Suppressor macrophage treated with lipopolysaccharide for 4 hours (primary cell): ENCODE data around the gene SHCBP1.
"Not testable (repeated sequence)": the region's sequence is repeated elsewhere in the genome, so short reads cannot be mapped to it uniquely, and the experiment has no call there.

ENCODE experiments used
- DNase-seq: peaks from one replicate; pipeline ENCODE4 v3.0.0-alpha.2; 2020

Gene SHCBP1, protein sequence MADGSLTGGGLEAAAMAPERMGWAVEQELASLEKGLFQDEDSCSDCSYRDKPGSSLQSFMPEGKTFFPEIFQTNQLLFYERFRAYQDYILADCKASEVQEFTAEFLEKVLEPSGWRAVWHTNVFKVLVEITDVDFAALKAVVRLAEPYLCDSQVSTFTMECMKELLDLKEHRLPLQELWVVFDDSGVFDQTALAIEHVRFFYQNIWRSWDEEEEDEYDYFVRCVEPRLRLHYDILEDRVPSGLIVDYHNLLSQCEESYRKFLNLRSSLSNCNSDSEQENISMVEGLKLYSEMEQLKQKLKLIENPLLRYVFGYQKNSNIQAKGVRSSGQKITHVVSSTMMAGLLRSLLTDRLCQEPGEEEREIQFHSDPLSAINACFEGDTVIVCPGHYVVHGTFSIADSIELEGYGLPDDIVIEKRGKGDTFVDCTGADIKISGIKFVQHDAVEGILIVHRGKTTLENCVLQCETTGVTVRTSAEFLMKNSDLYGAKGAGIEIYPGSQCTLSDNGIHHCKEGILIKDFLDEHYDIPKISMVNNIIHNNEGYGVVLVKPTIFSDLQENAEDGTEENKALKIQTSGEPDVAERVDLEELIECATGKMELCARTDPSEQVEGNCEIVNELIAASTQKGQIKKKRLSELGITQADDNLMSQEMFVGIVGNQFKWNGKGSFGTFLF

DNA sequence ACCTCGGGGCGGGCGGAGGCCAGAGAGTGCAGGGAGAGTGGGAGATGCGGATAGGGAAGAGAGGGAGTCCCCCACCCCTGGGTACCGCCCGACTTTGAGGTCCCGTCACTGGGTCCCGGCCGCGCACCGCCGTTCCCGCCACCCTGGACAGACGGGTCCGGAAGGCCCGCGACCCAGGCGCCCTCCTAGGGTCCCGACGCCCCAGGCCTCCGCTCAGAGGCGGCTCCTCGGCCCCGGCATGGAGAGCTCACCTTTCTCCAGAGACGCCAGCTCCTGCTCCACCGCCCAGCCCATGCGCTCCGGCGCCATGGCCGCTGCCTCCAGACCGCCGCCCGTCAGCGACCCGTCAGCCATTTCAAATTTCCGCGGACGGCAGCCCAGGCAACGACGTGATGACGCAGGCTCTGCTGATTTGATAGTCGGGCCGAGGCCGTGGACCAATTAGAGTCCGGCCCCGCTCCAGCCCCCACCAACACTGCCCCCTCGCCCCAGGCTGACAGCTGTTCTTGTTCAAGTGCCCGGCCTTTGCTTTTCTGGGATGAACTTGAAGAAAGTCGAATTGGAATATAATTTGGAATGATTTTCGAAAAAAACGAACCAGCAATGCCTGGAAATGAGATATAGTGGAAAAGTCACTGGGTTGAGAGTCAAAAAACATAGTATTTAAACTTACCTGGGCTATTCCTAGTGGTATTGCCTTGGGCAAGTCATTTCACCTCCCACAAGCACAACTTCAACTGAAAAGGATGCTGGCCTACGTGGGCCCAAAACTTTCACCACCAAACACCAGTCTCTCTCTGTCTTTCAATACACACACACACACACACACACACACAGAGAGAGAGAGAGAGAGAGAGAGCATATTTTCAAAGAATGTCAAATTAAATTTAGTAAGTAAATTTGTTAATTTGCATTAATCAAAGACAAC lies at the start of gene SHCBP1:
Gene SHCBP1, minus strand, starts transcription at position 374 of the 928 bp plus-strand sequence. Its CDS starts 20 bp downstream, at position 354.
- DNase-seq = peak; percentile 84

DNA sequence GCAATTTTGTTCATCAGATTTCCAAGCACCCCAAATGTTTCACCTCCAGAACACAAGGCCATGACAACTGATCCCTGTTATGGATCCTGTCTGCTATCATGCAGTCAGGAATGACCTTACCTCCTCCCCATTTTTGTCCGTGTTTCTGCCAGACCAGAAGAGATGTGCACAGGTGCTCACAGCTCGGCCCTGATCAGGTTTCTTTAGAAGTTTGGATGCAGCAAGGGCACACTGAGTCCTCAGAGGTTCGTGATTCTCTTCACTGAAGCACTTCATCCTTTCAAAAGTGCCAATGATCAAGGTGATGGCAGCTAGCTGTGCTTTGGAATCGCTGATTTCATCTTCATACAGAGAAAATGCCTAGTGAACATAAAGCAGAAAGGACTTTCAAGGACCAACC lies 40.9 kb upstream of the SHCBP1 start:
- no peak for DNase-seq

DNA sequence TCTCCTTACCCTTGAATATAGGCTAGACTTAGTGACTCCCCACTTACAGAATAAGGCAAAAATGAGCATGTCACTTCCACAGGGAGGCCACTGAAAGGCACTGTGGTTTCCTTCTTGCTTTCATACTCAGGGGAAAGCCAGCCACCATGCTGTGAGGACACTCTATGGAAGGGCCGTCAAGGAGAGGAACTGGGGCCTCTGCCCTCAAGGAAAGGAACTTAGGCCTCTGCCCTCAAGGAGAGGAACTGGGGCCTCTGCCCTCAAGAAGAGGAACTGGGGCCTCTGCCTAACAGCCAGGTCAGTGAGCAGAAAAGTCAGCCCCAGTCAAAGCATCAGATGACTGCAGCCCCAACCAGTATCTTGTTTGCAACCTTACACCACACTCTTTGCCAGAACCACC lies 37.7 kb upstream of the SHCBP1 start:
- DNase-seq = peak; percentile 90

DNA sequence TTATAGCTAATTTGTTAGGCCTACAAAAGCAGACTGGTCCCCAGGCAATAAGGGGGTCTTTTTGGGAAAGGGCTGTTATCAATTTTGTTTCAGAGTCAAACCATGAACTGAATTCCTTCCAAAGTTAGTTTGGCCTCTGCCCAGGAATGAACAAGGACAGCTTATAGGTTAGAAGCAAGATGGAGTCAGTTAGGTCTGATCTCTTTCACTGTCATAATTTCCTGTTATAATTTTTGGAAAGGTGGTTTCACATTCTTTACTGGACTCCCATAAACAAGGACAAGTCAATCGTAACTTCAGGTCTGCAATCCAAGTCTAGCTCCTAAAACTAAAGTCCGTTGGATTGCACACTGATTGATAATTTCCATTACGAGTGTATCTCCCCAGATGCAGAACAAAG lies 30.1 kb upstream of the SHCBP1 start:
- no peak for DNase-seq

DNA sequence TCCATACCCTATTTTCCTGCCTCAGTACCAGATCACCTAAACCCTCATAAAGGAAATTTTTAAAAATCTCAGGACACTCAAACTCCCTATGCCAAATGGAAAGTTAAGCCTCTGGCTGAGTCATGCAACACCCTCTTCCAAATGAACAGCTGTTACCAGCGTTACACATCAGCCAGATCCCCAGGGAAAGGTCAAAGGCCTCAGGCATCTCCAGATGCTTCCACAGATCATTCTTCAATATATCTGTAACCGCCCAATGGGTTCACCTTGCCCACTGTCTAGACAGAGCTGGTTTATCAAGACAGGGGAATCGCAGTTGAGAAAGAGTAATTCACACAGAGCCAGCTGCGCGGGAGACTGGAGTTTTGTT lies 29.1 kb upstream of the SHCBP1 start:
- DNase-seq = no peak

DNA sequence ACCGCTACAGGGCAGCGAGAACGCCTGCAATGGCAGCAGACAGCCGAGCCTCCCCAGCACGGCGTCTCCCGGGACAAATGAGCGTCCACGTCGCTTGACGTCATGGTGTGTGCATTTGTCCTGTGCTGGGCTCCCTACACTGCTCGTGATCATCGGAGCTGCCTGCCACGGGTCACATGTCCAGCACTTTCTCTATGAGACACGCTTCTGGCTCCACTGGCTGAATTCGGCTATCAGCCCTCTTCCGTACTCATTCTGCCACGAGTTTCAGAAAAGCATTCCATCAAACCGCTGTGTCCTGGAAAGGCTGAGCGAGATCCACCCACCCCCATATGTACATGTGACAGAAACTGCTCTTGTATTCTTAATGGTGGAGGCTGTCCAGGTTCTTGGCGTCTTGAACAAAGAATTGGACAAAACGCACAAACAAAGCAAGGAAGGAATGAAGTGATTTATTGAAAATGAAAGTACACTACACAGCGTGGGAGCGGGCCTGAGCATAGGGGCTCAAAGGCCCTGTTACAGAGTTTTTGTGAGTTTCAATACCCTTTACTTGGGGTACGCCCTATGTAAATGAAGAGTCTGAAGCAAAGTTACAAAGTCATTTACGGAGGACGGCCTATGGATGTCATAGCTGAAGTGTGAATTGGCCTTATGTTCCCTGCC lies 28.5 kb upstream of the SHCBP1 start:
- no peak for DNase-seq

DNA sequence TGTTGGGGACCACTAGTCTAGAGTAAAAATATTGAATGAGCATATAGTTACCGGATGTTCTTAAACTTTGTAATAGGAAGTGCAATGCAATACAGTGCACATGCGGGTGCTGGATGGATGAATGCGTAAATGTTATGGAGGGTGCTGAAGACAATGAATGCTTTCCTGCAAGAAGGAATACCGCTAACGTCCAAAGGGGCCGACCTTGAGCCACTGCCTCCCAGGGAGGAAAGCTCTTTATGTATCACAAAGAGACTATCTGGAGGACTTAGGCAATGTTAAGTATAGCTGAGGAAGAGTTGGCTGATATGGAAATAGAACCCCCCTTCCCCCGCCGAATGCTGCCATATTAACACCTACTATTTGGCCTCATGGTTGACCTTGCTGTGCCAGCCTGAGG lies 27.5 kb upstream of the SHCBP1 start:
- DNase-seq = no peak

DNA sequence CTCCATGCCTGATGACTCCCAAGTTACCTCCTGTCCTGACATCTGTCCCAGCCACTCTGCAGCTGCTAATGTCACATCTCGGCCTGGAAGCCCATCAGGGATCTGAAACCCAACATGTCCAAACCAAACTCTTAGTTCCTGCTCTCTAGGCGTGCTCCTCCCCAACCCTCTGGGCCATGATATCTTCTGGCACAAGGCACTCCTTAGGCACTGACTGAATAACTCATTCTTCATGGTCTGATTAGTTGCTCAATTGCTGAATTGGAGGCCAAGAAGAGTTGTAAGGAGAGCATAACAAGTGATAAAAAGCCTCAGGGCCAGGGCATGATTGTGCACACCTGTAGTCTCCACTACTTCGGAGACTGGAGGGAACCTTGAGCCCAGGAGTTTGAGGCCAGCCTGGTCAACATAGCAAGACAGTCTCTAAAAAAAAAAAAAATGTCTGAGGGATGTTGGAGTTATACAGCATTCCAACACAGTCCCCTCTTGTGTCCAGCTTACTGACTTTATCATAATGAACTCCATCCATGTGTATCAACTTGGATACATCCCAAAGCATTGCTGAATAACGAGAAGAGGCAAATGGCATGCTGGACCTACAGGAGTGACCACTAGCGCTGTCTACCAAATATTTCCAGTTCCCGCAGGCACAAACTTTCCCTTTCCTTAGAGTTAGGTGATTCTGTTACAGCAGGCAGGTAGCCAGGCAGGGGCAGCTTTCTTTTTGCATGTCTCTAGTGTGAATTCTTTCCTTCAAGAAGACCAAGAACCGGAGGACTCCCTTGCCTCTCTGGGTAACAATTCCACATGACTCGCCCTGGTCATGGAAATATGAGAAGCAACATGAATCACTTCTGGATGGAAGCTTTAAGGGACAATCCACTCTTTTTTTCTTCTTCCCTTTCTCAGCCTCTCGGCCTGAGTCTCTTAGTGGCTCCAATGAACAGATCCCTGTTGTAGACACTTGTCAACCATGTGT lies 18.1 kb upstream of the SHCBP1 start:
- DNase-seq = no peak

DNA sequence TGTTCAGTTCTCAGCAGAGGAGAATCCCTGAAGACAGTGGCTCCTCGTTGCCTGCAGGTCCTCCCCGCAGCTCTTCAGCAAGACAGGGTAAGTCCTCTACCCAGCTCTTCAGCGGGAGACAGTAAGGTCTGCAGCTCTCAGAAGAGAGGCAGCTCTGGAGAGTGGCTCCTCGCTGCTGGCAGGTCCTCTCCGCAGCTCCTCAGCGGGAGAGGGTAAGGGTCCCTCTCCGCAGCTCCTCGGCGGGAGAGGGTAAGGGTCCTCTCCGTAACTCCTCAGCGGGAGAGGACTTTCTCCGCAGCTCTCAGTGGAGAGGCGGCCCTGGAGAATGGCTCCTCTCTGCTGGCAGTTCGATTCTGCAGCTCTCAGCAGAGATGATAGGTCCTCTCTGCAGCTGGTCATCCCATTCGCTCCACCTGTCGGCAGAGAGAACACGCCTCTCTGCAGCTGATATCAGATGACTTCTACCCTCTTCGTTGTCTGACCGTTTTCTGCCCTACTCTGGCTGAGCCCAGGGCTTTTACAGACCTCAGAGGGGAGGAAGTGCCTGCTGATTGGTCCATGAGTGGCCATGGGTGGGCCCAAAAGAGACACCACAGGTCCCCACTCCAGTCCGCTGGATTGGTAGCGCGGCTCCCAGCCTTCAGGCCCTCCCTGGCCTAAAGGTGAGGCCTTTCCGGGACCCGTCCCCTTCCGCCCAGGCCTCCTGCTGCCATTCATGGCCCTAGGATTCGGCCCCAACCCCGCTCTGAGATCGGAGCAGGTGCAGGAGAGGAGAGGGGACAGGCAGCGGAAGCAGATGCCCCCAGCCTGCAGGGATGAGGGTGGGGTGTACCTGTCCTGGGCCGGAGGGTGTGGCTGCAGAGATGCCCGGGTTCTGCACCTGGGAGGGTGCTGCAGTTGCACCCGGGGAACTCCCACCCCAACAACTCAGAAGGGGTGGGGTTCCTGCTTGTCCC lies 11.9 kb upstream of the SHCBP1 start:
- DNase-seq = no peak

DNA sequence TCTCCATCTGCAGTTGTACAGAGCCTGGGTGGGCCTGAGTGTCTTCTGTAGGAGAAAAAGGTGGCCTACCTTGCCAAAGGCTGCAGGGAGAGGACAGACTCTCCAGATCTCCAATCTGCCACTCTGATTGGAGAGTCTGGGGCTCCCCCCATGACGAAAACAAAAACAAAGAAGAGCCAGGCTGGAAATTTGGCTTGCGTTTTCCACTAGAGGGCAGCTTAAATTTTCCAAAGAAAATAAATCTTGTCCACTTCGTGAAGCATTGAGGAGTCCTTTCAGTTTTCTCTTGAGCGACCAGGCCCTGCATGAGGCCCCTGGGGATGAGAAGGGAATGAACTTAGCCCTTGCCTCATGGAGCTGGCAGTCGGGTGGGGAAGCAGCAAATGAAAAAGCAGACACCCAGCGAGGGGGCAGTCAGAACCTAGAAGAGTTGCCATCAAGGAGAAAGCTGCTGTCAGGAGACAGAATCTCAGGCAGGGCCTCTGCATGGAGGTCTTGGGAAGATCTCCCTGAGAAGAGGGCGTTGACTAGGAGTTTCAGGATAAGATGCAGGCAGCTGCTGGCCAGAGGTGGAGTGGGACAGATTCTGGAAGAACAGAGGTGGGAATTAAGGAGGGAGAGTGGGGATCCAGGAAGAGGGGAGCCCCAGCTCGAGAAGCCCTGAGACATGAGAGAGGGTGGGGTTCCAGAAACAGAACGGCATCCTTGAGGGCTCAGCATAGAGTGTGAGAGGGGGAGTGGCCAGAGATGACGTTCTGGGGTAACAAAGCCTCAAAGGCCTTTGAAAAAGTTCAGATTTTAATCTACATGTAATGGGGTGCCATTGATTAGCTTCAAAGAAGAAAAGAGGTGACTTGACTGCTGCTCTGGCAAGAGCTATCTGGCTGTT lies 8.4 kb upstream of the SHCBP1 start:
- peak; percentile 14 for DNase-seq

DNA sequence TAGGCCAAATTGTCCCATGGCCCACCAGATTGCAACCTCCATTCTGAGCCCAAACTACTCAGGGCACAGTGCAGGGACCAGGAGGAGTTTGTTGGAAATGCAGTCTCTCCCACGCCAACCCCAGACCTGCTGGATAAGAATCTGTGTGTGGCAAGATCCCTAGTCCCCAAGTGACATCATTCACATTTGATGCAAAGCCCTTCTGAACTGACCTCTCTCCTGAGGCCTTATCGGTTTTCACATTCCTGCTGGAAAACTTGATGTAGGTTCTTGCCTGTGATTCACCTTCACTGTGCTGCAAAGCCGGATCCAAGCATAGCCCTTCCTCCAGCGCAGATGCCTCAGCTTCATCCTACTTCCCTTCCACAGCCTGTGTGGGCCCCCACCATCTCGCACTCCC lies 6.6 kb upstream of the SHCBP1 start:
- DNase-seq = no peak

DNA sequence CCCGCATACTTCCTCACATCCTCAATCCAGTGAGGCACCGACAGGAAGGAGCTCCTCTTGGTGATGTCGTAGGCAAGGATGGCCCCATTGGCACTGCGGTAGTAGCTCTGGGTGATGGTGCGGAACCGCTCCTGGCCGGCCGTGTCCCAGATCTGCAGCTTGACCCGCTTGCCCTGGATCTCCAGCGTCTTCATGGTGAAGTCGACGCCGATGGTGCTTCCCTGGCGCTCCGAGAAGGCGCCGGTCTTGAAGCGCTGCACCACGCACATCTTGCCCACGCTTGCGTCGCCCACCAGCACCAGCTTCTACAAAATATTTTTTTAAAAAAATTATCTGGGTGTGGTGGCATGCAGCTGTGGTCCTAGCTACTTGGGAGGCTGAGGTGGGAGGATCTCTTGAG lies 5.5 kb upstream of the SHCBP1 start:
- not testable (repeated sequence) for DNase-seq

DNA sequence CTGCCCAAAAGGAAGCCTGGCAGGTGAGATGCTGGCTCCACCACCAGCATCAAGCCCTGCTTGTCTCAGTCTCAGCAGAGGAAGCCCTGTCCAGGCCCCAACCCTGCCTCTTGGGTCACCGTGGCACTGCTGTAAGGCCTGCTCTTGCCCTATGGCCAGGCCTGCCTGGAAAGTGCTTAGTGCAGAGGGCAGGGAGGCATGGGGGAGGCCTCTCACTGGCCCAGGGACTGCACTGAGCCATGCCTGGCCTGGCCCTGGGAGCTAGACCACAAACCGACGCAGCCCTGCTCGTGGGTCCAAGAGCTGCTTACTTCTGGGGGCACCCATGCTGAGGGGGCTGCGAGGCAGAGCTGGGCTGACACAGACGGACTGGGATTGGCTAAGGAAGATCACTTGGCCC lies 3.7 kb upstream of the SHCBP1 start:
- not testable (repeated sequence) for DNase-seq

DNA sequence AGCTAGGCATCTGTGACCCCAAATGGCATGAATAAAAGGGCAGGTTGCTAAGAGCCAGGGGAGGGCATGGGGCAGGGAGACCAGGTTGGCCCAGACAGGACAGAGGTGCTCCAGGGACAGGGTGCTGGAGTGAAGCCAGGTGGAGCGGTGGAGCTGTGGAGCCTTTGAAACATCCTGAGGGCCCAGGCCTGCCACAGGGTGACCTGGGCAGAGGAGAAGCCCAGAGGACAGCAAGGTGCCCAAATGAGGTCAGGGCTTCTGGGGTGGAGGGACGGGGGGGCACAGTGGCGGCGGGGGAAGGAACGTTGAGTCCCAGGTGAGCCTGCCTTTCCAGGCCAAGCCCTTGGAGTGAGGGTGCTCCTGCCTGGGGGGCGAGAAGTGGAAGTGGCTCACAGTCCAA lies 2.5 kb upstream of the SHCBP1 start:
- not testable (repeated sequence) for DNase-seq

DNA sequence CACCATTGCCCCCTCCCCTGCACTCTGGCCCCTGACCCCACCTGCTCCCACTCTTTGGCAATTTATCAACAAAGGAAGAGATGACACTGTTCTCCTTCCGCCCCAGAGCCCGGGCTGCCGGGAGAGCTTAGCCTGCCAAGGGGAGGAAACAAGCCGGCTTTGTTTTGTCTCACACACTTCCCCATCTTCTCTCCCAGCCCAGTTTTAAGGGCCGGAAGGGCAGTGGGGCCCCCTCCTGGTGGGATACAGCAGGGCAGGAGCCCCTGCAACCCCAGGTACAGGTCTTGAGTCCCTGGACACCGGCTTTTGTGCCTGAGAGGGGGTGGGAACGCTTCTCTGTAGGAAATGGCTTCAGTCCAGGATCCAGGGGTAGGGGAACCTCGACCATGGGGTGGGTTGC lies 2.1 kb upstream of the SHCBP1 start:
- not testable (repeated sequence) for DNase-seq

DNA sequence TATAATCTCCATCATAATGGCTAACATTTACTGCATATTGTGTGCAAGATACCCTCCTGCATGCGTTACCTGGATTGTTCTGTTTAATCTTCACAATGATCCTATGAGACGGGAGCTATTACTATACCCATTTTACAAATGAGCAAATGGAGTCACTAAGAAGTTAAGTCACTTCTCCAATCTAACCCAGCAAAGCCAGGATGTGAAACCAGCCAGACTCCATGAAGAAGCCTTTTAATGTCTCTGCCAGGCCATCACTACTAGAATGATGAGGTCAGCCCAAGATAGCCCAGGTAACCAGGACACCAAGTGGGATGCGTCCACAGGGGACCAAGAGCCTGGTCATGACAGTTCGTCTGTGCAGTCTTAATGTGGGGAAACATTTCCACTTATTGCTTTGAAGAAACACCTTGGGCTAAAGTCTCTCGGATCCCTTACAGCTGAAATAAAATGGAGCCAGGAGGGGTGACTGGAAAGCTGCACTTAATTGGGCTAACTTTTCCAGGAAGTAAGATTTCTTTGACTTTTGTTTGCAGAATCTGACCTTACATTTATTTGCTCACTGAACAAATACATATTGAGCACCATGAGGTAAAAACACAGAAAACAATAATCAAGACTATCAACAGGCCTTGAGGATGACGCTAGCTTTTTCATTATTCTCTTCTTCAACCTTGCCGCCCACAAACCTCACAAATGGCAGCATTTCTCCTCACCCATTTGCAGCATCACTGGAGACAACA lies 926 bp upstream of the SHCBP1 start:
- peak; percentile 19 for DNase-seq

DNA sequence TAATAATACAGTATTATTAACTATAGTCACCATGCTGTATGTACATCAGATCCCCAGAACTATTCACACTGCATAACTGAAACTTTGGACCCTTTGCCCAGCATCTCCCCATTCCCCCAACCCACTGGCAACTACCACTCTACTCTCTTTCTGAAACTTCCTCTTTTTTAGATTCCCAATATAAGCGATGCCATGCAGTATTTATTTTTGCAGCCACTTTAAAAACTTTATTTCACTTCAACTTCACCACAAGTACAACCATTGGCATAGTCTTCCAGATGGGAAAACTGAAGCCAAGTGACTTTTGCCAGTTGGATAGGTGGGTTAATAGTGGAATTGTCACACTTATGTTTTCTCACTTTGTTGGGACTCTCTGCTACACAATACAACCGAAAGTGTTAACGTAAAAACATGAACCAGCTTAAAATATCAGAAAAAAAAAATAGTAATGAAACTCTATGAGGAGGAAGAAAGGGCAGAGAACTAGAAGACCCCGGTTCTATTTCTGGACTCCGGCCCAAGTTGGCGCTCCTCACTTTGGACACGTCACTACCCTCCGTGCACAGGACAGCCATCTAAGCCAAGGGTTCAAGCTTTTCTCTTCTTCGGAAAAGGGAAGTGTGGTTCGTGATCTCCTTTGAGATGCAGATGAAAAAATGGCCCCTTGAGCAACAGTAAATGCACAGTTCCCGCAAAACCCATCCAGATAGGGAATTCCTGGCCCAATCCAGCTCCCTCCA lies 743 bp downstream of the SHCBP1 start:
- DNase-seq = peak; percentile 31

DNA sequence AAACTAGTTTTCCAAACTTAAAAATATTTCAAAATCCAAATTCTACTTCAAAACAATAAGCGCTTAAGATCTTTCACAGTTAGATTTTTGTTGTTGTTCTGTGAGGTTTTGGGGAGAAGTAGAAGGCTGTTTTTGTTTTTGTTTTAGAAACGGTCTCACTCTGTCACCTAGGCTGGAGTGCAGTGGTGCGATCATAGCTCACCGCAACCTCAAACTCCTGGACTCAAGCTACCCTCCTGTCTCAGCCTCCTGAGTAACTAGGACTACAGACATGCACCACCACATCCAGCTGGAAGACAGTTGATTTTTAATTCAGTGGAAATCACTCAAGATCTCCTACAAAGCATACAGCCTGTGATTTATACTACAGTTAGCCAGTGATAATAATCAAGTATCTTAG lies 2.7 kb downstream of the SHCBP1 start:
- DNase-seq = no peak
